ENCODE results near the gene ZNF837. TPM values are rescaled to one million over a fixed set of nuclear protein-coding genes. Genes with fewer than 3 reads are reported as not detected.

Gene ZNF837
- total RNA-seq, 1 experiment from 2014 or later, result 1.6 TPM

DNA sequence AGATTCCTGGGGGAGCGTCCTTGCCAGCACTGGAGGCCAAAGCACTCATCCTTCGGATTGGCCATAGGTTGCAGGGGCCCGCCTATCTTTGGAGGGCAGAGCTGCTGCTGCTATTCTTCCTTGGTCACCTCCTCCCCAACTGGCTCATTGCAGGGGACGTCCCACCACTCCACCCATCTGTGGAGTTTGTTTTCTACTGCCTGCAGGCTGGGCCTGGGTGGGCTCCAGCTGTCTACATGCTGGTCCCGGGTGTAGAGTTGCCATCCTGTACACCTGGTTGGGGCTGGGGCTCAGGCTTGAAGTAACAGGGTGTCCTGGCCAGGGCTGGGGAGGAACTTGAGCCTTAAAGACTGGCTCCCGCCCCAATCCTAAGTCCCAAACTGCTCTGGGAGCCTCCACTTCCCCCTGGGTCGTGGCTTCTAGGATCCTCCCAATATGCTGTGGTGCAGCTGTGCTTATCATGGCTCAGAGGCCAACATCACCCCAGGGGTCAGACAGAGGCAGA, 16.8 kb upstream of the ZNF837 start:
- Histone ChIP-seq H3K9me3 (ENCODE audit: control insufficient read depth, insufficient read depth, low read depth, low read length) (no peaks in the 10 kb centered on the region), H3K4me1 (ENCODE audit: control insufficient read depth, insufficient read depth, low read length) (peaks cover 25% of the 10 kb centered on the region), H3K27ac (ENCODE audit: low read length) (no peak overlapping the region), H3K27me3 (ENCODE audit: control insufficient read depth, insufficient read depth, low read length) (no peaks in the 10 kb centered on the region), H3K4me3 (ENCODE audit: low read depth in 2 of 2, low read length in 2 of 2) (no peak overlapping the region), H3K36me3 (ENCODE audit: control insufficient read depth, insufficient read depth, low read length) (peaks cover 10% of the 10 kb centered on the region; the same call in 1 of the 2 replicates)
- DNase-seq (ENCODE audit: low read depth, low spot score), result no peak
- TF ChIP-seq, protein P1, sequence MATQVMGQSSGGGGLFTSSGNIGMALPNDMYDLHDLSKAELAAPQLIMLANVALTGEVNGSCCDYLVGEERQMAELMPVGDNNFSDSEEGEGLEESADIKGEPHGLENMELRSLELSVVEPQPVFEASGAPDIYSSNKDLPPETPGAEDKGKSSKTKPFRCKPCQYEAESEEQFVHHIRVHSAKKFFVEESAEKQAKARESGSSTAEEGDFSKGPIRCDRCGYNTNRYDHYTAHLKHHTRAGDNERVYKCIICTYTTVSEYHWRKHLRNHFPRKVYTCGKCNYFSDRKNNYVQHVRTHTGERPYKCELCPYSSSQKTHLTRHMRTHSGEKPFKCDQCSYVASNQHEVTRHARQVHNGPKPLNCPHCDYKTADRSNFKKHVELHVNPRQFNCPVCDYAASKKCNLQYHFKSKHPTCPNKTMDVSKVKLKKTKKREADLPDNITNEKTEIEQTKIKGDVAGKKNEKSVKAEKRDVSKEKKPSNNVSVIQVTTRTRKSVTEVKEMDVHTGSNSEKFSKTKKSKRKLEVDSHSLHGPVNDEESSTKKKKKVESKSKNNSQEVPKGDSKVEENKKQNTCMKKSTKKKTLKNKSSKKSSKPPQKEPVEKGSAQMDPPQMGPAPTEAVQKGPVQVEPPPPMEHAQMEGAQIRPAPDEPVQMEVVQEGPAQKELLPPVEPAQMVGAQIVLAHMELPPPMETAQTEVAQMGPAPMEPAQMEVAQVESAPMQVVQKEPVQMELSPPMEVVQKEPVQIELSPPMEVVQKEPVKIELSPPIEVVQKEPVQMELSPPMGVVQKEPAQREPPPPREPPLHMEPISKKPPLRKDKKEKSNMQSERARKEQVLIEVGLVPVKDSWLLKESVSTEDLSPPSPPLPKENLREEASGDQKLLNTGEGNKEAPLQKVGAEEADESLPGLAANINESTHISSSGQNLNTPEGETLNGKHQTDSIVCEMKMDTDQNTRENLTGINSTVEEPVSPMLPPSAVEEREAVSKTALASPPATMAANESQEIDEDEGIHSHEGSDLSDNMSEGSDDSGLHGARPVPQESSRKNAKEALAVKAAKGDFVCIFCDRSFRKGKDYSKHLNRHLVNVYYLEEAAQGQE (IDR thresholded peaks at IDR 0.05; ENCODE audit: insufficient read depth in 1 of 2, low read depth in 2 of 2, low read length in 1 of 2), result no peak
- no peak for TF ChIP-seq SIN3A (IDR thresholded peaks at IDR 0.05; ENCODE audit: borderline replicate concordance, insufficient read depth, low read depth, low read length)
- TF ChIP-seq POLR2AphosphoS5 (IDR thresholded peaks at IDR 0.05; ENCODE audit: low read depth, low read length), result no peak
- no peak for TF ChIP-seq TCF7L2 (IDR thresholded peaks at IDR 0.05; ENCODE audit: low read depth, low read length)
- TF ChIP-seq, protein P2, sequence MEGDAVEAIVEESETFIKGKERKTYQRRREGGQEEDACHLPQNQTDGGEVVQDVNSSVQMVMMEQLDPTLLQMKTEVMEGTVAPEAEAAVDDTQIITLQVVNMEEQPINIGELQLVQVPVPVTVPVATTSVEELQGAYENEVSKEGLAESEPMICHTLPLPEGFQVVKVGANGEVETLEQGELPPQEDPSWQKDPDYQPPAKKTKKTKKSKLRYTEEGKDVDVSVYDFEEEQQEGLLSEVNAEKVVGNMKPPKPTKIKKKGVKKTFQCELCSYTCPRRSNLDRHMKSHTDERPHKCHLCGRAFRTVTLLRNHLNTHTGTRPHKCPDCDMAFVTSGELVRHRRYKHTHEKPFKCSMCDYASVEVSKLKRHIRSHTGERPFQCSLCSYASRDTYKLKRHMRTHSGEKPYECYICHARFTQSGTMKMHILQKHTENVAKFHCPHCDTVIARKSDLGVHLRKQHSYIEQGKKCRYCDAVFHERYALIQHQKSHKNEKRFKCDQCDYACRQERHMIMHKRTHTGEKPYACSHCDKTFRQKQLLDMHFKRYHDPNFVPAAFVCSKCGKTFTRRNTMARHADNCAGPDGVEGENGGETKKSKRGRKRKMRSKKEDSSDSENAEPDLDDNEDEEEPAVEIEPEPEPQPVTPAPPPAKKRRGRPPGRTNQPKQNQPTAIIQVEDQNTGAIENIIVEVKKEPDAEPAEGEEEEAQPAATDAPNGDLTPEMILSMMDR (IDR thresholded peaks at IDR 0.05), result no peak
- no TSS peak for BruUV-seq (replicated peaks)
- intact Hi-C loops (cut with micrococcal nuclease; ENCODE audit: unreplicated experiment), result no loop called here
- ChIA-PET POLR2A (no interaction called here), CTCF (no interaction called here)
- in situ Hi-C loops (cut with HindIII; ENCODE audit: low pct_unique_long_range_greater_than_20kb, low sequenced_read_pairs), result no loop called here
- no peak for ATAC-seq

DNA sequence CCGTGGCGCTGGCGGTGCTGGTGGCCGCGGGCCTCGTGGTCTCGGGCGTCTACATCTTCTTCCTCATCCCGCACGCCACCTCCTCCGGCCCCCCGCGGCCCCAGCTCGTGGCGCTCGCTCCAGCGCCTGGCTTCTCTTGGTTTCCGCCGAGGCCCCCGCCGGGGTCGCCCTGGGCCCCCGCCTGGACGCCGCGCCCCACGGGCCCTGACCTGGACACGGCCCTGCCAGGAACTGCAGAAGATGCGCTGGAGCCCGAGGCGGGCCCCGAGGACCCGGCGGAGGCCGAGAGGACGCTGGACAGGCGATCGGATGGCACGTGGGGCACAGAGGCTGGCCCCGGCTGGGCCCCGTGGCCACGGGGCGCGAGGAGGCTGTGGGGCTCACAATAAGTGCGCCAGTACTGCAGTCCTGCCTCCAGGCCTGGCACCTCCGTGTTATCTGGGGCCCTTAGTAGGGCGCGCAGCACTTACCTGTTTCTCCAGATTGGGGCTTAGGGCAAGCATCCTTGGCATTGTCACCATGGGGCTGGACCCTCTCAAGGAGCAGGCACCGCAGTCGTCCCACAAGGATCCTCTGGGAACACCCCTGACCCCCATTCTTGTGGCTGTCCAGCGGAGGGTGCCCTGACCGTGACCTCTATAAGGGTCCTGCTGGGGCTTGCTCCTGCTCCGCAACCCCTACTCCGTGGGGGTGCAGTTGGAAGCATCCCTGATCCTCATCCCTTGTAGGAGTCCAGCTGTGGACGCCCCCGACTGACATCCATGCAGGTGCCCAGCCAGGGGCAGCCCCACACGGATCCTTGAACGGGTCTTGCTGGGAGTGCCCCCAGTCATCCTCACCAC, 16.1 kb upstream of the ZNF837 start:
- DNase-seq (ENCODE audit: low read depth, low spot score) (no peak), ATAC-seq (no peak)
- ChIA-PET CTCF (no interaction called here), POLR2A (no interaction called here)
- in situ Hi-C loops (cut with HindIII; ENCODE audit: low pct_unique_long_range_greater_than_20kb, low sequenced_read_pairs) (no loop called here), intact Hi-C loops (cut with micrococcal nuclease; ENCODE audit: unreplicated experiment) (no loop called here)
- Histone ChIP-seq H3K36me3 (ENCODE audit: control insufficient read depth, insufficient read depth, low read length) (peaks cover 12% of the 10 kb centered on the region; the same call in 1 of the 2 replicates), H3K4me3 (ENCODE audit: low read depth in 2 of 2, low read length in 2 of 2) (no peak overlapping the region), H3K4me1 (ENCODE audit: control insufficient read depth, insufficient read depth, low read length) (peaks cover 19% of the 10 kb centered on the region), H3K27me3 (ENCODE audit: control insufficient read depth, insufficient read depth, low read length) (no peaks in the 10 kb centered on the region), H3K27ac (ENCODE audit: low read length) (no peak overlapping the region), H3K9me3 (ENCODE audit: control insufficient read depth, insufficient read depth, low read depth, low read length) (no peaks in the 10 kb centered on the region)
- TF ChIP-seq, protein P2 (IDR thresholded peaks at IDR 0.05), result no peak
- no peak for TF ChIP-seq POLR2AphosphoS5 (IDR thresholded peaks at IDR 0.05; ENCODE audit: low read depth, low read length)
- no peak for TF ChIP-seq TCF7L2 (IDR thresholded peaks at IDR 0.05; ENCODE audit: low read depth, low read length)
- no peak for TF ChIP-seq SIN3A (IDR thresholded peaks at IDR 0.05; ENCODE audit: borderline replicate concordance, insufficient read depth, low read depth, low read length)
- TF ChIP-seq, protein P1 (IDR thresholded peaks at IDR 0.05; ENCODE audit: insufficient read depth in 1 of 2, low read depth in 2 of 2, low read length in 1 of 2), result no peak
- BruUV-seq (replicated peaks), result no TSS peak
